Esophagus squamous epithelium (tissue), 4 donors: ENCODE measurements around the gene PTGDR.

ENCODE experiments used
- POLR2A ChIP-seq, 4 donors: fragments of 450-650 bp; IDR thresholded peaks; one replicate each; pipeline ENCODE4 v1.6.1; 2017; ENCODE audit warnings: antibody characterized with exemption in 4 of 4, mild to moderate bottlenecking in 4 of 4, moderate library complexity in 3 of 4
- TF ChIP-seq, protein P1 (sequence below), 6 experiments: fragments of 450-650 bp in 4 of 6; fragments of 200-600 bp in 2 of 6; sonication (generic) in 2 of 6; IDR thresholded peaks; one replicate each; pipeline ENCODE4 v1.5.1; 2016 to 2019; ENCODE audit warnings: antibody characterized with exemption in 6 of 6, mild to moderate bottlenecking in 4 of 6, moderate library complexity in 4 of 6

- no peak for TF ChIP-seq POLR2A (IDR thresholded peaks at IDR 0.05)
- TF ChIP-seq, protein P1, sequence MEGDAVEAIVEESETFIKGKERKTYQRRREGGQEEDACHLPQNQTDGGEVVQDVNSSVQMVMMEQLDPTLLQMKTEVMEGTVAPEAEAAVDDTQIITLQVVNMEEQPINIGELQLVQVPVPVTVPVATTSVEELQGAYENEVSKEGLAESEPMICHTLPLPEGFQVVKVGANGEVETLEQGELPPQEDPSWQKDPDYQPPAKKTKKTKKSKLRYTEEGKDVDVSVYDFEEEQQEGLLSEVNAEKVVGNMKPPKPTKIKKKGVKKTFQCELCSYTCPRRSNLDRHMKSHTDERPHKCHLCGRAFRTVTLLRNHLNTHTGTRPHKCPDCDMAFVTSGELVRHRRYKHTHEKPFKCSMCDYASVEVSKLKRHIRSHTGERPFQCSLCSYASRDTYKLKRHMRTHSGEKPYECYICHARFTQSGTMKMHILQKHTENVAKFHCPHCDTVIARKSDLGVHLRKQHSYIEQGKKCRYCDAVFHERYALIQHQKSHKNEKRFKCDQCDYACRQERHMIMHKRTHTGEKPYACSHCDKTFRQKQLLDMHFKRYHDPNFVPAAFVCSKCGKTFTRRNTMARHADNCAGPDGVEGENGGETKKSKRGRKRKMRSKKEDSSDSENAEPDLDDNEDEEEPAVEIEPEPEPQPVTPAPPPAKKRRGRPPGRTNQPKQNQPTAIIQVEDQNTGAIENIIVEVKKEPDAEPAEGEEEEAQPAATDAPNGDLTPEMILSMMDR (IDR thresholded peaks at IDR 0.05) = no peak
Observed at GRCh38 chr14:52319919-52320318, 52.4 kb downstream of the PTGDR start.
